Mucosa of rectum (tissue), 2 donors: Measurements from ENCODE around the gene ATL3.

Experiments used
- H3K27ac ChIP-seq, 2 donors: one replicate each; pipeline ENCODE4 v1.7.0; 2013; ENCODE audit warnings: inconsistent platforms in 2 of 2, low read depth in 2 of 2, low read length in 2 of 2
- H3K27me3 ChIP-seq, 2 donors: one replicate each; pipeline ENCODE4 v1.7.0; 2013; ENCODE audit warnings: low read length in 2 of 2; ENCODE audit not compliant: control insufficient read depth in 2 of 2, insufficient read depth in 2 of 2
- H3K36me3 ChIP-seq, 2 donors: one replicate each; pipeline ENCODE4 v1.7.0; 2013; ENCODE audit warnings: low read length in 2 of 2; ENCODE audit not compliant: control insufficient read depth in 2 of 2, insufficient read depth in 2 of 2
- H3K4me1 ChIP-seq, 2 donors: one replicate each; pipeline ENCODE4 v1.7.0; 2013; ENCODE audit warnings: low read length in 2 of 2, mild to moderate bottlenecking in 1 of 2; ENCODE audit not compliant: control insufficient read depth in 2 of 2, insufficient read depth in 2 of 2
- H3K4me3 ChIP-seq, 2 donors: one replicate each; pipeline ENCODE4 v1.7.0; 2013; ENCODE audit warnings: low read length in 2 of 2
- H3K9ac ChIP-seq, 2 donors: one replicate each; pipeline ENCODE4 v1.7.0; 2013; ENCODE audit warnings: low read length in 2 of 2, low read depth in 1 of 2, mild to moderate bottlenecking in 1 of 2
- H3K9me3 ChIP-seq, 2 donors: one replicate each; pipeline ENCODE4 v1.7.0; 2013; ENCODE audit warnings: low read length in 2 of 2; ENCODE audit not compliant: control insufficient read depth in 2 of 2
- donor health status: healthy.
- donor health status: Normal muscosa, but diverticular disease.

Gene ATL3

GRCh38 chr11:63671322-63672155 is at the start of gene ATL3:
ATL3 (minus strand) TSS chr11:63671376; CDS start chr11:63671335, 41 bp downstream.
- H3K4me1 ChIP-seq: peaks cover 5 to 17% of the 10 kb centered on the region in 2 donors
- no peaks in the 10 kb centered on the region for H3K36me3 ChIP-seq
- peak within 1 kb of the TSS; percentile 77 to 91 for H3K9ac ChIP-seq
- peak within 1 kb of the TSS; percentile 76 to 85 for H3K4me3 ChIP-seq
- no peaks in the 10 kb centered on the region for H3K27me3 ChIP-seq
- peak within 1 kb of the TSS; percentile 93 to 94 for H3K27ac ChIP-seq
- no peaks in the 10 kb centered on the region for H3K9me3 ChIP-seq

- no peaks in the 10 kb centered on the region for H3K9me3 ChIP-seq
- no peak overlapping the region for H3K27ac ChIP-seq
- H3K9ac ChIP-seq: no peak overlapping the region
- H3K4me1 ChIP-seq: no peaks in the 10 kb centered on the region
- peaks cover 0 to 7% of the 10 kb centered on the region in 2 donors for H3K36me3 ChIP-seq
- H3K27me3 ChIP-seq: no peaks in the 10 kb centered on the region
- H3K4me3 ChIP-seq: no peak overlapping the region
Measured at GRCh38 chr11:63720611-63721010, 49.4 kb upstream of the ATL3 start.

- Histone ChIP-seq H3K36me3 (peaks cover 0 to 7% of the 10 kb centered on the region in 2 donors), H3K4me1 (no peaks in the 10 kb centered on the region), H3K27ac (no peak overlapping the region), H3K27me3 (no peaks in the 10 kb centered on the region), H3K4me3 (no peak overlapping the region), H3K9me3 (no peaks in the 10 kb centered on the region), H3K9ac (no peak overlapping the region)
Measured at GRCh38 chr11:63719987-63720386, 48.8 kb upstream of the ATL3 start.

GRCh38 chr11:63719001-63719400 is 47.8 kb upstream of the ATL3 start:
- Histone ChIP-seq H3K4me1 (no peaks in the 10 kb centered on the region), H3K27ac (no peak overlapping the region), H3K36me3 (peaks cover 2 to 7% of the 10 kb centered on the region in 2 donors), H3K4me3 (no peak overlapping the region), H3K27me3 (no peaks in the 10 kb centered on the region), H3K9me3 (no peaks in the 10 kb centered on the region), H3K9ac (no peak overlapping the region)

- peaks cover 2 to 7% of the 10 kb centered on the region in 2 donors for H3K36me3 ChIP-seq
- H3K9me3 ChIP-seq: no peaks in the 10 kb centered on the region
- H3K9ac ChIP-seq: no peak overlapping the region
- H3K27ac ChIP-seq: no peak overlapping the region
- H3K4me3 ChIP-seq: no peak overlapping the region
- H3K27me3 ChIP-seq: no peaks in the 10 kb centered on the region
- peaks cover 0 to under 1% of the 10 kb centered on the region in 2 donors for H3K4me1 ChIP-seq
Measured at GRCh38 chr11:63716046-63716445, 44.9 kb upstream of the ATL3 start.

- Histone ChIP-seq H3K4me1 (peaks cover 8 to 9% of the 10 kb centered on the region in 2 donors), H3K9me3 (no peaks in the 10 kb centered on the region), H3K36me3 (peaks cover 0 to 2% of the 10 kb centered on the region in 2 donors), H3K9ac (no peak overlapping the region), H3K27ac (no peak overlapping the region), H3K27me3 (no peaks in the 10 kb centered on the region), H3K4me3 (no peak overlapping the region)
Measured at GRCh38 chr11:63713766-63714165, 42.6 kb upstream of the ATL3 start.

GRCh38 chr11:63711838-63712237 is 40.7 kb upstream of the ATL3 start:
- H3K27ac ChIP-seq: no peak overlapping the region
- no peak overlapping the region for H3K4me3 ChIP-seq
- peaks cover 0 to 2% of the 10 kb centered on the region in 2 donors for H3K36me3 ChIP-seq
- no peaks in the 10 kb centered on the region for H3K9me3 ChIP-seq
- no peak overlapping the region for H3K9ac ChIP-seq
- no peaks in the 10 kb centered on the region for H3K27me3 ChIP-seq
- H3K4me1 ChIP-seq: peaks cover 8 to 9% of the 10 kb centered on the region in 2 donors

GRCh38 chr11:63710476-63711217 is 39.5 kb upstream of the ATL3 start:
- Histone ChIP-seq H3K4me1 (peaks cover 8 to 9% of the 10 kb centered on the region in 2 donors), H3K27me3 (no peaks in the 10 kb centered on the region), H3K27ac (no peak overlapping the region), H3K4me3 (no peak overlapping the region), H3K9ac (no peak overlapping the region), H3K9me3 (no peaks in the 10 kb centered on the region), H3K36me3 (peaks cover 0 to 2% of the 10 kb centered on the region in 2 donors)

GRCh38 chr11:63709336-63709884 is 38.2 kb upstream of the ATL3 start:
- Histone ChIP-seq H3K27ac (no peak overlapping the region), H3K27me3 (no peaks in the 10 kb centered on the region), H3K36me3 (no peaks in the 10 kb centered on the region), H3K9me3 (no peaks in the 10 kb centered on the region), H3K4me1 (peaks cover 8 to 9% of the 10 kb centered on the region in 2 donors), H3K4me3 (no peak overlapping the region), H3K9ac (no peak overlapping the region)

- Histone ChIP-seq H3K9me3 (no peaks in the 10 kb centered on the region), H3K4me3 (no peak overlapping the region), H3K9ac (no peak overlapping the region), H3K27ac (no peak overlapping the region), H3K27me3 (no peaks in the 10 kb centered on the region), H3K4me1 (peaks cover 8 to 9% of the 10 kb centered on the region in 2 donors), H3K36me3 (no peaks in the 10 kb centered on the region)
Measured at GRCh38 chr11:63708764-63709163, 37.6 kb upstream of the ATL3 start.
